Sigmoid colon (tissue), 7 donors: Measurements from ENCODE around the gene SLC35F6. TPM values are rescaled to one million over a fixed set of nuclear protein-coding genes. Genes with fewer than 3 reads are reported as not detected.

Experiments used
- DNase-seq: peaks from one replicate; pipeline ENCODE4 v3.0.0-alpha.2; 2019
- H3K27ac ChIP-seq, 4 donors: fragments of 200-600 bp; sonication (generic); one replicate each; pipeline ENCODE4 v1.5.1; 2016 to 2019; ENCODE audit warnings: mild to moderate bottlenecking in 1 of 4
- H3K27me3 ChIP-seq, 3 donors: fragments of 200-600 bp; sonication (generic); one replicate each; pipeline ENCODE4 v1.5.1; 2019; ENCODE audit warnings: mild to moderate bottlenecking in 1 of 3
- H3K36me3 ChIP-seq, 4 donors: fragments of 200-600 bp; sonication (generic); one replicate each; pipeline ENCODE4 v1.5.1; 2016 to 2019
- H3K4me1 ChIP-seq, 4 donors: fragments of 200-600 bp; sonication (generic); one replicate each; pipeline ENCODE4 v1.5.1; 2017 to 2019
- H3K4me3 ChIP-seq, 4 donors: fragments of 200-600 bp; sonication (generic); one replicate each; pipeline ENCODE4 v1.5.1; 2017 to 2019; ENCODE audit warnings: mild to moderate bottlenecking in 2 of 4, moderate library complexity in 1 of 4
- H3K9me3 ChIP-seq, 4 donors: fragments of 200-600 bp in 3 of 4; sonication (generic) in 3 of 4; one replicate each; pipeline versions ENCODE4 v1.5.1 to v1.6.1; 2013 to 2019
- CTCF ChIP-seq, 4 experiments: fragments of 450-650 bp in 3 of 4; fragments of 200-600 bp in 1 of 4; IDR thresholded peaks; one replicate each; pipeline ENCODE4 v1.5.1; 2016 to 2019; ENCODE audit warnings: antibody characterized with exemption in 4 of 4, mild to moderate bottlenecking in 3 of 4, moderate library complexity in 2 of 4
- EP300 ChIP-seq, 4 donors: sonication (generic); formaldehyde crosslinking; IDR thresholded peaks; one replicate each; pipeline ENCODE4 v1.6.1; 2017; ENCODE audit warnings: antibody characterized with exemption in 4 of 4
- POLR2A ChIP-seq, 2 donors: fragments of 450-650 bp; IDR thresholded peaks; one replicate each; pipeline ENCODE4 v1.6.1; 2016; ENCODE audit warnings: antibody characterized with exemption in 2 of 2, mild to moderate bottlenecking in 2 of 2, moderate library complexity in 2 of 2
- POLR2AphosphoS5 ChIP-seq, 4 donors: sonication (generic); formaldehyde crosslinking; IDR thresholded peaks; one replicate each; pipeline ENCODE4 v1.6.1; 2017; ENCODE audit warnings: antibody characterized with exemption in 4 of 4
- WGBS, 2 donors: extraction: QIAGEN DNeasy Blood & Tissue Kit; methylation state at CpG; one replicate each; pipeline ENCODE4 v1.1.7; 2013; 5-methylcytosine and 5-hydroxymethylcytosine counted together
- intact Hi-C: fragments of 100-400 bp; cut with DNase I; formaldehyde crosslinking; loops from one replicate; pipeline ENCODE4 v1.15.1; 2023
- polyA plus RNA-seq, 3 donors: library from polyadenylated mRNA; stranded (reverse); fragments of 200-250 nt; gene quantifications; one replicate each; pipeline ENCODE4 v1.2.3, GENCODE V29; 2013
- total RNA-seq, 4 donors: library from RNA; depleted of rRNA; stranded (reverse); fragments of >200 nt; gene quantifications; one replicate each; pipeline ENCODE4 v1.1.0, GENCODE V29; 2016
- donor health status: healthy with polysubstance abuse.
- donor health status: Bipolar disorder and iron deficiency.
- donor health status: healthy.

Gene SLC35F6
- total and polyA plus RNA-seq, 7 donors, result 4.2 to 27.4 (median 23.1) TPM

GRCh38 chr2:26730549-26731344, 33.3 kb upstream of the SLC35F6 start:
- TF ChIP-seq EP300 (IDR thresholded peaks at IDR 0.05), result no peak
- no peak for TF ChIP-seq POLR2AphosphoS5 (IDR thresholded peaks at IDR 0.05)
- no peak for TF ChIP-seq CTCF (IDR thresholded peaks at IDR 0.05)
- TF ChIP-seq POLR2A (IDR thresholded peaks at IDR 0.05), result no peak
- DNase-seq, result no peak
- no peak overlapping the region for H3K4me3 ChIP-seq
- H3K27me3 ChIP-seq, result no peaks in the 10 kb centered on the region
- H3K27ac ChIP-seq, result no peak overlapping the region
- no peaks in the 10 kb centered on the region for H3K36me3 ChIP-seq
- intact Hi-C loops, result no loop called here
- 31 to 61% methylated on average over 19 of the region's 19 CpGs for WGBS, 2 donors
- H3K4me1 ChIP-seq, result peaks cover 0 to under 1% (median 0%) of the 10 kb centered on the region in 4 donors
- H3K9me3 ChIP-seq, result no peaks in the 10 kb centered on the region

GRCh38 chr2:26731714-26732113, 32.4 kb upstream of the SLC35F6 start:
- Histone ChIP-seq H3K9me3 (no peaks in the 10 kb centered on the region), H3K36me3 (no peaks in the 10 kb centered on the region), H3K27me3 (no peaks in the 10 kb centered on the region), H3K4me1 (no peaks in the 10 kb centered on the region), H3K27ac (no peak overlapping the region), H3K4me3 (no peak overlapping the region)
- TF ChIP-seq POLR2AphosphoS5 (IDR thresholded peaks at IDR 0.05), result no peak
- TF ChIP-seq POLR2A (IDR thresholded peaks at IDR 0.05), result no peak
- no peak for TF ChIP-seq EP300 (IDR thresholded peaks at IDR 0.05)
- TF ChIP-seq CTCF (IDR thresholded peaks at IDR 0.05), result no peak
- DNase-seq, result no peak
- intact Hi-C loops, result no loop called here
- 85 to 89% methylated on average over 4 of the region's 4 CpGs for WGBS, 2 donors

GRCh38 chr2:26732446-26732845, 31.6 kb upstream of the SLC35F6 start:
- no peak for TF ChIP-seq POLR2A (IDR thresholded peaks at IDR 0.05)
- no peak for TF ChIP-seq CTCF (IDR thresholded peaks at IDR 0.05)
- TF ChIP-seq EP300 (IDR thresholded peaks at IDR 0.05), result no peak
- no peak for TF ChIP-seq POLR2AphosphoS5 (IDR thresholded peaks at IDR 0.05)
- intact Hi-C loops, result no loop called here
- Histone ChIP-seq H3K4me1 (no peaks in the 10 kb centered on the region), H3K36me3 (no peaks in the 10 kb centered on the region), H3K27me3 (no peaks in the 10 kb centered on the region), H3K27ac (no peak overlapping the region), H3K9me3 (no peaks in the 10 kb centered on the region), H3K4me3 (no peak overlapping the region)
- no peak for DNase-seq
- 65 to 95% methylated on average over 3 of the region's 3 CpGs for WGBS, 2 donors

GRCh38 chr2:26733413-26733812, 30.7 kb upstream of the SLC35F6 start:
- intact Hi-C loops, result no loop called here
- TF ChIP-seq POLR2A (IDR thresholded peaks at IDR 0.05) (no peak), EP300 (IDR thresholded peaks at IDR 0.05) (no peak), POLR2AphosphoS5 (IDR thresholded peaks at IDR 0.05) (no peak)
- DNase-seq, result no peak
- Histone ChIP-seq H3K27ac (no peak overlapping the region), H3K4me1 (no peaks in the 10 kb centered on the region), H3K9me3 (no peaks in the 10 kb centered on the region), H3K27me3 (no peaks in the 10 kb centered on the region), H3K4me3 (no peak overlapping the region), H3K36me3 (no peaks in the 10 kb centered on the region)
- WGBS, 2 donors, result 85 to 90% methylated on average over 9 of the region's 9 CpGs

- 58 to 64% methylated on average over 5 of the region's 5 CpGs for WGBS, 2 donors
- no peaks in the 10 kb centered on the region for H3K4me1 ChIP-seq
- H3K27me3 ChIP-seq, result no peaks in the 10 kb centered on the region
- TF ChIP-seq CTCF (IDR thresholded peaks at IDR 0.05), result no peak
- intact Hi-C loops, result no loop called here
- H3K9me3 ChIP-seq, result no peaks in the 10 kb centered on the region
- H3K27ac ChIP-seq, result no peak overlapping the region
- no peak overlapping the region for H3K4me3 ChIP-seq
- no peak for DNase-seq
- H3K36me3 ChIP-seq, result no peaks in the 10 kb centered on the region
Observed at GRCh38 chr2:26735097-26735496, 29.0 kb upstream of the SLC35F6 start.
